GM18951 (cell line): ENCODE measurements around the gene BMPER.

Source experiments
- POLR2A ChIP-seq: IDR thresholded peaks from 4 replicates; pipeline ENCODE4 v1.6.1; 2011; ENCODE audit warnings: mild to moderate bottlenecking; ENCODE audit not compliant: insufficient read length, insufficient read depth; ENCODE audit errors: extremely low read depth
- in situ Hi-C: fragments of 300-500 bp; cut with MboI; formaldehyde crosslinking; loops from one replicate; pipeline ENCODE4 v1.12.0; 2022; ENCODE audit warnings: low sequenced_read_pairs, mixed read lengths, inconsistent platforms; ENCODE audit not compliant: unreplicated experiment

Gene BMPER

DNA sequence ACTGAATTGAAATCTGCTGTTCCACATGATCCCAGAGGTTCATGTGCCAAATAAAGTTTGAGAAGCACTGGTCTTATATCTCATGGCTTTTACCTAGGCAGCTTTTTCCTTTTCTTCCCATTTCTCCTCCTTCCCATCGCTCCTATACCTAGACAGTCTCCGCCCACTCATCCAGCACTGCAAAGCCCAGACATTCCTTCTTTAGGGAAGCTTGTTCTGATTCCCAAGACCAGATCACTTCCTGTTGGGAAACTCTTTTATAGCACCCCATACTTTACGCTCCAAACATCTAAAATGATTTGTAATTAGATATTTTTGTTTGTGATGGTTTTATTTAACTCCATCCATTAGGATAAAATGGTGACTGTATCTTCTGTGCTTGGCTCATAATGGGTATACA lies 75.9 kb downstream of the BMPER start:
- TF ChIP-seq POLR2A = no peak
- in situ Hi-C loops = no loop called here

DNA sequence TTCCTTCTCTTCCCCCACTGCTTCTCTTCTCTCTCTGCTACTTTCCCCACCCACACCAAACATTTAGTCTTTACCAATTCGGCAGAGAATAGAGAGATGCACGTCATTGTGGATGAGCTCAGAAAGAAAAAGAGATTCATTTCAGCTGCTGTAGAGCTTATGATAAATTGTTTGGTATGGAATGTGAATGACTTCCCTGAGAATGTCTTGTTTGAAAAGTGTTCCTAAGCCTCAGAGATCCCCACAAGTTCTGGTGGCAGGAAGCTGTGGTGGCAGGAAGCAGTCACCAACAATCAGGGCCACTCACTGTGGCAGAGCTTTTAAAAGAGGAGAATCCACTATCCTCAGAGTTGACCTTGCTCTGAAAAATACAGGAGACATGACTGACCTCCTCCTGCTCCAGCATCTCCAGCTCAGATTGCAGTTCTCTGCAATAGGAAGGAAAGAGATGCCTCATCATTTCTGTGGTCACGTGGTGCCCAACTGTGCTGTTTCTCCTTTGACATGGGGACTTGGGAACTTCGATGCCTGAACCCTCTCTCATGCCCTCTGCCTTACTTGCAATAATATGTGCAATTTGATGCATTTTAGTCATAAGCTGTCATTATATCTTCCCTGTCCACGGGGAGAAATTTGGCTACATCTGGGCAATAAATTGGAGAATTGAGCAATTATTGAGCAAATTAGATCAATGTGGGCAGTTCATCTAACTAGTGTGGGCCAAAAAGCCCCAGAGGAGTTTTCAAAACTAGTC lies 76.5 kb downstream of the BMPER start:
- TF ChIP-seq POLR2A = no peak
- in situ Hi-C loops = no loop called here

DNA sequence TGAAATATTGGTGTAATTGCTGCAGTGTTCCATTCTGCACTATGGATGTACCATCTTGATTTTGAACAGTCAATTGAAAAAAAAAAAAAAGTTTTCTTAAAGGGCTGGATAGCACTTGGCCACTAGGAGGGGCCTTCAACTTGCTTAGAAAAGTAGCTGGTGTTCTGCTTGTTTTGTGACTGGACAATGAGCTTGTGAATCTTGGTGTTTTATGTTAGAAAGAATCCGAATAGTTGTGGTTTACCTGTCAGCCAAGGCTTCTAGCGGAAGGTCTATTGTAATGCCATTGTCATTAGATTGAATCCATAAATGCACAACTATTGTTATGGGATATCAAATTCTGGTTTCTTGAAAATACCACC lies 77.1 kb downstream of the BMPER start:
- in situ Hi-C loops = no loop called here
- TF ChIP-seq POLR2A = no peak

DNA sequence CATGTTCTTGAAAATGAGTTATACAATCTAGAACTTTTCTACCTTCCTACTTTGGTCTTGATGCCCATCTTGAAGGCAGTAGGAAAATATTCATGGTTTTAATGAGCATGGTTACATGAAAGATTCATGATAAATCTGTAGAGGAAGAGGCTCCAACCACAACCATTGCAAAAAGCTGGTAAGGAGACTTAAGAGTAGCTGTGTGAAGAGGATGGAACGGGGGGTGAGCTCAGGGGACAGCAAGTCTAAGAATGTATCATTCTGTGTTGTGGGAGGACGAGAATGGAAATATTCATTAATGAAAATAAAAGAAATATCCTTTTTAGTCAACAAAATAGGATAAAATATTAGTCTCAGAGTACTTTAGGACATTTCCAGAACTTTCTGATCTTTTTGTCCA lies 81.1 kb downstream of the BMPER start:
- no peak for TF ChIP-seq POLR2A
- in situ Hi-C loops = no loop called here

DNA sequence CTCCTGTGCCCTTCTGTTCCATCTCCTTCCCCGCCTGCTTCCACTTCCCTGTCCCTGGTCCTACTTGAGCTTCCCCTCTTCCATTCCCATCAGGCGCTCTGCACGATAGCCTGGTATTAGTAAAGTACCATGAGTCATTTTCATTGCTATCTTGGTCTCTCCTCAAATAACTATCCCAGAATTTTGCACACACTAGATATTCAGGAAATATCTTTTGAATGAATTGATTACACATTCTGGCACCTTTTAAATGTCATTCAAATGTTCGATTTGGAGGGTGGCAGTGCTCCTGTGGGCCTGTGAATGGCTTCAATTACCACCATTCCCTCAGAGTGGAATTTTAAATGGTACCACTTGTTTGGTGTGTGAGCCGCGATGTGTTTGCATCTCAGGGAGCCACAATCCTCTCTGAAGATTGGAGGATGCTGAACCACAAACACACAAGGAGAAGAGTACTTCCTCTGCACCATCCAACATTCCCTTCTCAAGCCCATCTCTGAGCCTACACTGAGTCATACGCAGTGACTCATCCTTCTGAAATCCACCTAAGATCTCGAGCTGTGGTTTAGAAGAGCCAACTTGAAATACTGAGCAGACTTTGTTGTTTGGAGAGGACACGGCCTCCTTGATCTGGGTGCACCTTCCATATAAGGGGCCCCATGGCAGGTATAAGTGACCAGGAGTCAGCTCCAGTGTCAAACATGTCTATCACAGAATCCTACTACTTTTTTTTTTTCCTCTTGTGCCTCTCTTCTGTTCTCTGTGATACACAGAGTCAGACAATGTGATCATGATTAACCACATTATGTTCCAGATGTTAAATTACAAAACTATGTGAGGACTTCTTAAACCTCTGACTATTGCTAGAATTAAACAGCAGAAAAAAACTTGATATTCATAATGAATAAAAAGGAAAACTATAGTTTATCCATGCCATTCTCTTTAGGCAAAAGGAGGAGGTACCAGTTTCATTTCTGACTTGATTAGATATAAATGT lies 81.9 kb downstream of the BMPER start:
- TF ChIP-seq POLR2A = no peak
- in situ Hi-C loops = no loop called here

DNA sequence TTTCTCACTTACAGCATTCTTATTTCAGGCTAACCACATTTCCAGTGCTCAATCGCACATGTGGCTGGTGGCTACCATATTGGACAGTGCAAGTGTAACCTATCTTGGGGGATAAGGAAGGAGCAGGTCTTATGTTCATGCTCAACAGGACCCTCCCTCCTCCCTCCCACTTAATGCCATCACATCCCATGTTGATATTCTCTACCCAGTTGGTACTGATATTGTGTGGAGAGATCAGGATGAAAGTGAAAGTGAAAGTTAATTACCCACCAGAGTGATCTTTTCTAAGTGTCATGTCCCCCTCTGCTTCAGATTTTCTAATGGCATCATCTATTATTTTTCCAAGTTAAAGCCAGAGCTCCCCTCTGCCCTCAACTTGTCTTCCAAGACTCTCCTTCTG lies 91.6 kb downstream of the BMPER start:
- TF ChIP-seq POLR2A = no peak
- in situ Hi-C loops = no loop called here

DNA sequence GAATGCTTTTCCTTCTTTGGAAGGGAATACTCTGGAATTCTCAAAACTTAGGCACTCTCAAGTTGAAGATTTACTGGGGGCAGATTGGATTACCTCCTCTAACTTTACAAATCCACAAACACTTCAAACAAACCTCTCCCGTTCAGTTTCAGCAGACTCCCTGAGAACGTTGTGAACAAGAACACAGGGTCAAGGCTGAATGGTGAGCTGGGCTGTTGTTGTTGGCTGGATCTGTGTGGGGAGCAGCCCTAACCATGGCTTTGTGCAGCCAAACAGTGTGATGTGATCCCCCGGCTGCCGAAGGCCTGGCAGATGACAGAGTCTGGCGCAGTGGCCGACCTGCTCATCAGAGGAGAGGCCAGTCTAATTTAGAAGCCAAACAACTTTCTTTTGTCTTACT lies 93.1 kb downstream of the BMPER start:
- TF ChIP-seq POLR2A = no peak
- in situ Hi-C loops = no loop called here

DNA sequence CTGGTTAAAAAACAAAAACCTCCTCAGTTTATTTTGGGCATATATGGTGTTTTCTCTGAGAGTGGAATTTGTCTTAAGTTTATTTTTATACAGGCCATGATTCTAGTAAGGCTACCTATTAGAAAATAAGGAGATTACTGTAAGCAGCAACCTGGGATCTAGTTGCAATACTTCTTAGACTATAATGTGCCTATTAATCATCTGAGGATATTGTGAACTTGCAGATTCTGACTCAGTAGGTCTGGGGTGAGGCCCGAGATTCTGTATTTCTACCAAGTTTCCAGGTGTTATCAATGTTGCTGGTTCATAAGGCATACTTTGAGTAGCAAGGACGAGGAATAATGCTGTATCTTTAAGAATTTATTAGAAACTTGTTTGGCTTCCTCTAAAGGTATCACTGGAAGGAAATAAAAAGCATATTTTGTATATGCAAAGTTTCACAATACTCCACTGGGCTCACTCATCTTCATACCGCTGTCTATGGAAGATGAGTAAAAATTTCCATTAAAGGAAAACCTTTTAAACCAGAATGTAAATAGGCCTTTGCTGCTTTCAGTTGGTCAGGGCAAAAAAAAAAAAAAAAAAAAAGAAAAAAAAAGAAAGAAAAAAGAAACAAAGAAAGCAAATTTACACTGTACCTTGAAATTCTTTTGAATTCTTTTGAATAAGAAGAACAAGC lies 105.8 kb downstream of the BMPER start:
- in situ Hi-C loops = no loop called here
- no peak for TF ChIP-seq POLR2A

DNA sequence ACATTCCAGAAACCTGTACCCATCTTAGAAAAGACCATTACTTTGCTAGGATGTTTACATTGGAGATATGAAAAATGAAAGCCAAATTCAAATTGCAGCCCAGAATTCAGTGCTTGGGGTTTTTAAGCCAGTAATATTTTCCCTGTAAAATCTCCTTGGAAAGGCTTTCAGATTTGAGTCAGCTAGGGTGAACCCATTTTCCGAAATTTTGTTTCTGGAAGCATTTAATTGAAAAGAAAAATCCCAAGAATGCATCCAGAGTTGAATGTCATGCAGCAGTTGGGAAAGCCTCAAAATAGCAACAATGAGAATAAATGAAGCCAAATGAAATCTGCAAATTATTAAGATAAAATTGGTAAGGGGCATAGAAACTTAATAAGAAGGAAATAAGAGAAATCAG lies 106.4 kb downstream of the BMPER start:
- TF ChIP-seq POLR2A = no peak
- in situ Hi-C loops = no loop called here

DNA sequence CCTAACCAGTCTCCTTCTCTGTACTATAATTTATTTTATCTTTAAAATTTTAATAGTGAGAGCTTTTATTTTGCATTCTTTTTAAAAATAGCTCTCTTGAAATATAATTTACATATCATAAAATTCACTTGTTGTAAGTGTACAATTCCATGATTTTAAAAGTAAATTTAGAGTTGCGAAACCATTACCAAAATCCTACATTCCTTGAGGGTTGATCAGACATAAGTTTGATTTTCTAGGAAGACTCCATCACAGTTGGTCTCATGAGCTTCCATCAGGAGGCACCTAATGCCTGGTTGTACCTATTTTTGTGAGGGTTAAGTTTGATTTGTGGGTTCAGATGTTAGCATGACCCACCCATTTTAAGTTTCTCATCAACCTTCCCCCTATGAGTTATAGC lies 108.1 kb downstream of the BMPER start:
- TF ChIP-seq POLR2A = no peak
- in situ Hi-C loops = no loop called here

DNA sequence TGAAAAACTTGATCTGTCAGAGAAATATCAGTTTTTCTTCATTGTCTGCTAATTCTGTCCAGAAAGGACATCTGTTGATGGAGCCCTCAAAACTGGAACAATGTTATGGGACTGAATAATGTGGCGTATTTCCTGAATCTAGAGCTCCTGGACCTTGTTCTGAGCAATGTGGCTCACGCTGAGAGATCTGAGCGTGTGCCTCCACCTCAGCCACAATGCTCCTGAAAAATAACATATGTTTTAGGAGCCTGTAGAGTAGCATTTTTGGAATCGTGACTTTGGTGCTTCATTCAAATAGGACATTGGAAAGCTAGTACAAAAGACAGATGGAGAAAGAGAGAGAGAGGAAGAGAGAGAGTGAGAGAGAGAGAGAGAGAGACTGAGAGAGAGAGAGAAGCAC lies 110.3 kb downstream of the BMPER start:
- in situ Hi-C loops = no loop called here
- TF ChIP-seq POLR2A = no peak

DNA sequence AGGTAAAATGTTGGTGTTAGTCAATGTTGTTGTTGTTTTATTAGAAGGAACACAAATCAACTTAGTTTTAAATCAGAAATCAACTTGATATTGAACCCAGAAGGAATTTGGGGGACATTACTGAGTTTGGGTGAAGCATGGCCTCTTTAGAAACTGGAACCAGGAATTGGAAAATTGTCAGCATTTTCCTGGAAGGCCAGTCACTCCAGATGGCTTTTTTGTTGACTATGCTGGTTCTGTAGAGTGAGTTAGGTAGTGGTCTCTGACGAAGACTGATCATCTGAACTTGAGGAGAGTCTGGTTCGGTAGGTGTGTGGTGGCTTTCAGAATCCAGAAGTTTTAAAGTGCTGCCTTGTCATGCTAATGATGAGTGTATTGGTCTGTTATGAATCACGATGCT lies 111.5 kb downstream of the BMPER start:
- in situ Hi-C loops = no loop called here
- no peak for TF ChIP-seq POLR2A

DNA sequence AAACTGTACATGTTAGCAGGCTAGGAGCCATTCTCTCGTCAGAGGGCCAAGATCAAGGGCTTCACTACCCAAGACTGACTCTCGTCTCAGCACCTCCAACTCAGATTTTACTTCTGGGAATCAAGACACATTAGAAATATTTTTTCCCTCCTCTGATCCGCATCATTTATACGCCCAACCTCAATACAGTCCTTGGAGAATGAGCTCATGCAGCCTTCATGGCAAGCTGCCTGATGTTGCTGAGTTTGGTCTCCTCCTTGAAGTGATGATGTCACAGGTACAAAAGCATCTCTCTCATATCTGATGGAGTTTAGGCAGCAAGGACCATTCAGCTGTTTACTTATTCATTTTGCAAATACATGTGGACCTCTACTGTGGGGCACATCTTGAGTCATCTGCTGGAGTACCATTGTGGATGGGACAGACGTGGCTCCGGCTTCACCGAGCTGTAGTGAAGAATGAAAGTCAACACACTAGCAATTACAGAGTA lies 114.0 kb downstream of the BMPER start:
- in situ Hi-C loops = no loop called here
- TF ChIP-seq POLR2A = no peak
